Activated B cell treated with CpG ODN at 0.5 μM for 24 hours (primary cell): ENCODE results near the gene SNAP29. TPM values are rescaled to one million over a fixed set of nuclear protein-coding genes. Genes with fewer than 3 reads are reported as not detected.

ENCODE experiments used
- ATAC-seq: fragments of 200-7000 bp; cut with Tn5 transposase; one replicate; pipeline ENCODE4 v1.10.0; 2021; ENCODE audit warnings: low read depth, mild to moderate bottlenecking, moderate library complexity
- CTCF ChIA-PET: fragments of 350-600 bp; sonication (Branson Sonifier 250); formaldehyde crosslinking; loops from one replicate; lab custom pipeline; 2021; ENCODE audit warnings: antibody characterized with exemption; lab: Charles Lee
- POLR2A ChIA-PET: fragments of 350-600 bp; sonication (Branson Sonifier 250); formaldehyde crosslinking; loops from one replicate; lab custom pipeline; 2021; ENCODE audit warnings: antibody characterized with exemption; lab: Charles Lee
- DNase-seq: peaks from one replicate; pipeline ENCODE4 v3.0.0; 2022
- H3K27ac Mint-ChIP-seq: one replicate; pipeline ENCODE4 v1.8.0; 2020; ENCODE audit warnings: mixed read lengths
- H3K27me3 Mint-ChIP-seq: one replicate; pipeline ENCODE4 v1.8.0; 2021; ENCODE audit warnings: mixed read lengths
- H3K36me3 Mint-ChIP-seq: one replicate; pipeline ENCODE4 v1.8.0; 2021; ENCODE audit warnings: low read depth, mixed read lengths
- H3K4me1 Mint-ChIP-seq: one replicate; pipeline ENCODE4 v1.8.0; 2021; ENCODE audit warnings: mixed read lengths
- H3K4me3 Mint-ChIP-seq: one replicate; pipeline ENCODE4 v1.8.0; 2020; ENCODE audit warnings: mild to moderate bottlenecking, mixed read lengths
- H3K9me3 Mint-ChIP-seq: one replicate; pipeline ENCODE4 v1.8.0; 2020; ENCODE audit warnings: mixed read lengths
- intact Hi-C: fragments of 100-400 bp; cut with micrococcal nuclease; formaldehyde crosslinking; loops from one replicate; pipeline ENCODE4 v1.15.1; 2024
- total RNA-seq: library from RNA; stranded (reverse); gene quantifications from 2 replicates; pipeline ENCODE4 v1.2.3, GENCODE V29; 2022
- TF ChIP-seq, protein P1 (sequence below): fragments of 200-600 bp; IDR thresholded peaks from one replicate; pipeline ENCODE4 v1.8.0; 2022; ENCODE audit warnings: antibody characterized with exemption, mild to moderate bottlenecking

Gene SNAP29
- total RNA-seq, 1 donor from 2014 or later, result 22.1 TPM

DNA sequence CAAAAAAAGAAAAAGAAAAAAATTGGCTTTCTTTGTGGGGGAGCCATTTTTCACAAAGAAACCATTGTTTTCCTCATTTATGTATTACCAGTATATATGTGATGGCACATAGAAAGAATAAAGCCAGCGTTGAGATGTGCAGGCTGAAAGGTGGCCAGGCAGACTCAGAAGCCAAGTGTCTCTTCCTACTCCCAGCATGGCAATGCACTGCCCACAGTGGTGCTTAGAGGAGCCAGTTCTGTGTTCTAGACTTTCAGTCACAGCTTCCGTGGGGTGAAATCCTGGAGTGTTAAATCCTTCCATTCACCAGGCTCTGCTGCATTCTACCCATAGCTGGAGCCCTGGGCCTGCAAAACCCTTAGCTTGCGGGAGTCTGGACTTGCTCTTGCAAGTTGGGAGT, 18.9 kb downstream of the SNAP29 start:
- H3K27ac Mint-ChIP-seq, result no peak overlapping the region
- TF ChIP-seq, protein P1, sequence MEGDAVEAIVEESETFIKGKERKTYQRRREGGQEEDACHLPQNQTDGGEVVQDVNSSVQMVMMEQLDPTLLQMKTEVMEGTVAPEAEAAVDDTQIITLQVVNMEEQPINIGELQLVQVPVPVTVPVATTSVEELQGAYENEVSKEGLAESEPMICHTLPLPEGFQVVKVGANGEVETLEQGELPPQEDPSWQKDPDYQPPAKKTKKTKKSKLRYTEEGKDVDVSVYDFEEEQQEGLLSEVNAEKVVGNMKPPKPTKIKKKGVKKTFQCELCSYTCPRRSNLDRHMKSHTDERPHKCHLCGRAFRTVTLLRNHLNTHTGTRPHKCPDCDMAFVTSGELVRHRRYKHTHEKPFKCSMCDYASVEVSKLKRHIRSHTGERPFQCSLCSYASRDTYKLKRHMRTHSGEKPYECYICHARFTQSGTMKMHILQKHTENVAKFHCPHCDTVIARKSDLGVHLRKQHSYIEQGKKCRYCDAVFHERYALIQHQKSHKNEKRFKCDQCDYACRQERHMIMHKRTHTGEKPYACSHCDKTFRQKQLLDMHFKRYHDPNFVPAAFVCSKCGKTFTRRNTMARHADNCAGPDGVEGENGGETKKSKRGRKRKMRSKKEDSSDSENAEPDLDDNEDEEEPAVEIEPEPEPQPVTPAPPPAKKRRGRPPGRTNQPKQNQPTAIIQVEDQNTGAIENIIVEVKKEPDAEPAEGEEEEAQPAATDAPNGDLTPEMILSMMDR, result no peak
- H3K4me1 Mint-ChIP-seq, result no peaks in the 10 kb centered on the region
- CTCF ChIA-PET, result no interaction called here
- H3K4me3 Mint-ChIP-seq, result no peak overlapping the region
- no peak for DNase-seq
- no peaks in the 10 kb centered on the region for H3K9me3 Mint-ChIP-seq
- intact Hi-C loops, result no loop called here
- no peaks in the 10 kb centered on the region for H3K27me3 Mint-ChIP-seq
- peaks cover 51% of the 10 kb centered on the region for H3K36me3 Mint-ChIP-seq
- POLR2A ChIA-PET, result no interaction called here
- no peak for ATAC-seq

DNA sequence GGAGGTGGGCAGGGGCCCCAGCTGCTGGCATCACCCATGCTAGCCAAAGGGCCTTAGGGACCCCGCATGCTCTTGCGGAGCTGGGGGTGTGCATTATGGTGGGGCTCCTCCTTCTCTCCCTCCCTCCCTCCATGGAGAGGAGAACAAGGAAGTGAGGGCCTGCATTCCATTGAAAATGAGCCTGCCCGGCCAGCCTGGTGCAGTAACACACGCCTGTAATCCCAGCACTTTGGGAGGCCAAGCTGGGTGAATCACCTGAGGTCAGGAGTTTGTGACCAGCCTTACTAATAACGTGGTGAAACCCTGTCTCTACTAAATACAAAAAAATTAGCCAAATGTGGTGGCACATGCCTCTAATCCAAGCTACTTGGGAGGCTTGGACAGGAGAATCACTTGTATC, 22.4 kb downstream of the SNAP29 start:
- H3K36me3 Mint-ChIP-seq, result peaks cover 64% of the 10 kb centered on the region
- no peak overlapping the region for H3K27ac Mint-ChIP-seq
- H3K4me3 Mint-ChIP-seq, result no peak overlapping the region
- no peaks in the 10 kb centered on the region for H3K9me3 Mint-ChIP-seq
- DNase-seq (no peak), ATAC-seq (no peak)
- H3K27me3 Mint-ChIP-seq, result no peaks in the 10 kb centered on the region
- H3K4me1 Mint-ChIP-seq, result no peaks in the 10 kb centered on the region
- ChIA-PET CTCF (no interaction called here), POLR2A (no interaction called here)
- intact Hi-C loops, result loop anchor here (10.0 kb wide), 1 partner anchor 74 kb away; no protein-coding TSS in a partner anchor
- TF ChIP-seq, protein P1, result no peak

DNA sequence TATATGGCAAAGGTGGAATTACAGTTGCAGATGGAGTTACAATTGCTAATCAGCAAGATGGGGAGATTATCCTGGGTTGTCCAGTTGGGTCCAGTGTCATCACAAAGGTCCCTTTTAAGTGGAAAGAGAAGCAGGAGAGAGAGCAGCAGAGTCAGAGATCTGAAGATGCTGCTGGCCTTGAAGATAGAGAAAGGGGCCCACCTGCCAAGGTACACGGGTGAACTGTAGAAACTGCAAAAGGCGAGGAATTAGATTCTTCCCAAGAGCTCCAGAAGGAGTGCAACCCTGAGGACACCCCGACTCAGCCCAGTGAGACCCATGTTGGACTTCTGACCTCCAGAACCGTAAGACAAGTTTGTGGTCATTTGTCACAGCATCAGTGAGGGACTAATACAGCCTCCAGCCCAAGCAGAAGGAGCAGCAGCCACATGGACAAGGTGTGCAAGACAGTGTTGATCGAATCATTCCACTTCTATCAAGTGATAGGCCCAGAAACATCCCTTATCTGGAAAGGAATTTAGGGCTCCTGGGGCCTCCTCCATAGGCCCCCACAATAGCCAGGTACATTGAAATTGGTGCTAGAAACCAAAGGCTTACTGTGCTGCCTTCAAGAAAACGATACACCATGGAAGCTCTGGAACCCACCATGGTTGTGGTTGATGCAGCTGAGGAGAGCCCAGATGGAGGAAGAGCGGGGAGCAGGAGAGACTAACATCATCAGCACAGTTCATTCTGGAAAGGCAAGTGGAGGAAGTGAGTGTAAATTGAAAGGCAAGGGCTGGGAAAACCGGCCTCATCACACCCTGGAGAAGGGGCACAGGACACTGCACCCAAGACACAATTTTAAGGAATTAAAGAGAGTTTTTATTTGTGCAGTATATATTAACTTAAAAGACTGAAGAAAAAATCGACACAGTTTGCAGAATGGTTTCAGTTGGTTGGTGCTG, 23.3 kb downstream of the SNAP29 start:
- H3K4me3 Mint-ChIP-seq, result no peak overlapping the region
- TF ChIP-seq, protein P1, result no peak
- H3K4me1 Mint-ChIP-seq, result no peaks in the 10 kb centered on the region
- intact Hi-C loops, result loop anchor here (10.0 kb wide), 1 partner anchor 73 kb away; no protein-coding TSS in a partner anchor
- ChIA-PET POLR2A (no interaction called here), CTCF (no interaction called here)
- peaks cover 58% of the 10 kb centered on the region for H3K36me3 Mint-ChIP-seq
- no peak for DNase-seq
- no peaks in the 10 kb centered on the region for H3K9me3 Mint-ChIP-seq
- no peaks in the 10 kb centered on the region for H3K27me3 Mint-ChIP-seq
- no peak overlapping the region for H3K27ac Mint-ChIP-seq
- no peak for ATAC-seq

DNA sequence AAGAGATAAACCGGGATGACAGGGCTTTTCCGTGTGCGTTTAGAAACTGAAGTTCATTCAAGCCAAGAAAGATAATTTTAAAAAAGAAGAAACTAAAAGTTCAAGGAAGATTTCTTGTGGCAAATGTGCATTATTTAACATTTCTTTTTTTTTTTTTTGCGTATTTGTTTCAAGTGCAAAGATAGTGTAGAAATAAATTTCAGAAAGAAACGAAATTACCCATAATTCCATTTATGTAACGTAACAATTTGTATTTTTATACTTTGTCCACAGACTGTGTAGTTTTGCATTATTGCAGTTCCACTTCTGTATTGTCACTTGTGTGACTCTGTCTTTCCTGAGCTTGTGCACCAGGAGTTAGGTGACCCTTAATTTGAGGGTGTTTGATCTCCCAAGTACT, 24.0 kb downstream of the SNAP29 start:
- intact Hi-C loops, result loop anchor here (10.0 kb wide), 1 partner anchor 72 kb away; no protein-coding TSS in a partner anchor
- CTCF ChIA-PET, result no interaction called here
- H3K27ac Mint-ChIP-seq, result no peak overlapping the region

DNA sequence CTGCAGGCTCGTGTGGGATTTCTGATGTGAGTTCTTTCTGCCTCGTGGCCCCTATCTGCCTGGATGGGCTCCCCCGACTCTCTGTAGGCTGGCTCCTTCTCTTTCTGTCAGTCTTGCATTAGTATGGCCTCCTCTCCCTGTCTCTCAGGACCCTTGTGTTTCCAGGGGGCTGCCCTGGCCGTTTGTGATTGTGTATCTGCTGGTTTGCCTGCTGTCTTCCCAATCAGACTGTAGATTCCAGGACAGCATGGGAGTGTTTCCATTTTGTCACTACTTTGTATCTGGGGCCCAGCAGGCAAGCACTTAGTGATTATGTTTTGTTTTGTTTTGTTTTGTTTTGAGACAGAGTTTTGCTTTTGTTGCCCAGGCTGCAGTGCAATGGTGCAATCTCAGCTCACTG, 25.6 kb downstream of the SNAP29 start:
- DNase-seq (no peak), ATAC-seq (no peak)
- no peaks in the 10 kb centered on the region for H3K27me3 Mint-ChIP-seq
- TF ChIP-seq, protein P1, result no peak
- no peaks in the 10 kb centered on the region for H3K4me1 Mint-ChIP-seq
- POLR2A ChIA-PET, result no interaction called here
- H3K36me3 Mint-ChIP-seq, result peaks cover 67% of the 10 kb centered on the region
- intact Hi-C loops, result loop anchor here (10.0 kb wide), 1 partner anchor 70 kb away; no protein-coding TSS in a partner anchor
- CTCF ChIA-PET, result no interaction called here
- no peaks in the 10 kb centered on the region for H3K9me3 Mint-ChIP-seq
- no peak overlapping the region for H3K27ac Mint-ChIP-seq
- no peak overlapping the region for H3K4me3 Mint-ChIP-seq

More for the DNA sequence above, 24.0 kb downstream of the SNAP29 start:
- H3K4me3 Mint-ChIP-seq, result no peak overlapping the region
- H3K4me1 Mint-ChIP-seq, result no peaks in the 10 kb centered on the region
- H3K36me3 Mint-ChIP-seq, result peaks cover 60% of the 10 kb centered on the region
- no peaks in the 10 kb centered on the region for H3K9me3 Mint-ChIP-seq
- POLR2A ChIA-PET, result interaction anchor here (0.7 kb wide), 1 partner anchor 20 kb away, joined by 3 read pairs; no protein-coding TSS in a partner anchor
- DNase-seq, result no peak
- no peaks in the 10 kb centered on the region for H3K27me3 Mint-ChIP-seq
- ATAC-seq, result no peak
- TF ChIP-seq, protein P1, result no peak
